Activated CD8-positive, alpha-beta memory T cell treated with anti-CD3 and anti-CD28 coated beads, Interleukin-2, amount 10 ng/mL, durations not matched to agents 7 days and 5 days (primary cell): Measurements from ENCODE around the gene GAS6. TPM values are rescaled to one million over a fixed set of nuclear protein-coding genes. Genes with fewer than 3 reads are reported as not detected.

Experiments
- ATAC-seq: fragments of 150-1000 bp; cut with Tn5 transposase; one replicate; pipeline ENCODE4 v1.10.0; 2021; ENCODE audit warnings: moderate library complexity
- CTCF ChIA-PET: fragments of 350-600 bp; sonication (Branson Sonifier 250); formaldehyde crosslinking; loops from one replicate; lab custom pipeline; 2021; ENCODE audit warnings: antibody characterized with exemption; lab: Charles Lee
- DNase-seq: peaks from one replicate; pipeline ENCODE4 v3.0.0-alpha.2; 2020
- H3K27ac Mint-ChIP-seq: one replicate; pipeline ENCODE4 v1.8.0; 2021; ENCODE audit warnings: mild to moderate bottlenecking, mixed read lengths
- H3K27me3 Mint-ChIP-seq: one replicate; pipeline ENCODE4 v1.8.0; 2021; ENCODE audit warnings: mixed read lengths
- H3K36me3 Mint-ChIP-seq: one replicate; pipeline ENCODE4 v1.8.0; 2021; ENCODE audit warnings: mild to moderate bottlenecking, mixed read lengths
- H3K4me1 Mint-ChIP-seq: one replicate; pipeline ENCODE4 v1.8.0; 2021; ENCODE audit warnings: mixed read lengths
- H3K4me3 Mint-ChIP-seq: one replicate; pipeline ENCODE4 v1.8.0; 2021; ENCODE audit warnings: mild to moderate bottlenecking, moderate library complexity, mixed read lengths
- H3K9me3 Mint-ChIP-seq: one replicate; pipeline ENCODE4 v1.8.0; 2022; ENCODE audit warnings: low read depth, mixed read lengths
- total RNA-seq, 2 experiments: library from RNA; stranded (reverse); gene quantifications; one replicate each; pipeline ENCODE4 v1.2.3, GENCODE V29; 2021

The GAS6 gene
- total RNA-seq, 2 experiments from 2014 or later: 0.15 to 0.23 TPM

DNA sequence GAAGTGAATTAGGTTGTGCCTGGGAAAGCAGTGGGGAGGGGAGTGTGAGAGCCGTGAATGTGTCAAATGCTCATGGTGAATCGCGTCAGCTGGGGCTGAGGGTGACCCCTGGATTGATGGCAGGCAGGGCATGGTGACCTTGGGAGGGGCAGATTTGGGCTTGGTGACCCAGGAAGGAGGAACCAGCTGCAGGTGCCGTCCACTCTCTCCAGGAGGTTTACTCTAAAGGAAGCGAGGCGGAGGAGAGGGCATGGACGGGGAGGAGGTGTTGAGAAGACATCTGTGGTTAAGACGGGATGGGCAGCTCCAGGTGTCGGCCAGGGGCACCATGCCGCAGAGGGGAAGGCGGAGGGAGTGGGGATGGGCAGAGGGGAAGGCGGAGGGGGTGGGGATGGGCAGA is 76.2 kb downstream of the GAS6 start:
- CTCF ChIA-PET: no interaction called here
- ATAC-seq (no peak), DNase-seq (no peak)
- Mint-ChIP-seq H3K36me3 (no peaks in the 10 kb centered on the region), H3K9me3 (no peaks in the 10 kb centered on the region), H3K4me3 (no peak overlapping the region), H3K27ac (no peak overlapping the region), H3K4me1 (peaks cover 3% of the 10 kb centered on the region), H3K27me3 (peaks cover 11% of the 10 kb centered on the region)

DNA sequence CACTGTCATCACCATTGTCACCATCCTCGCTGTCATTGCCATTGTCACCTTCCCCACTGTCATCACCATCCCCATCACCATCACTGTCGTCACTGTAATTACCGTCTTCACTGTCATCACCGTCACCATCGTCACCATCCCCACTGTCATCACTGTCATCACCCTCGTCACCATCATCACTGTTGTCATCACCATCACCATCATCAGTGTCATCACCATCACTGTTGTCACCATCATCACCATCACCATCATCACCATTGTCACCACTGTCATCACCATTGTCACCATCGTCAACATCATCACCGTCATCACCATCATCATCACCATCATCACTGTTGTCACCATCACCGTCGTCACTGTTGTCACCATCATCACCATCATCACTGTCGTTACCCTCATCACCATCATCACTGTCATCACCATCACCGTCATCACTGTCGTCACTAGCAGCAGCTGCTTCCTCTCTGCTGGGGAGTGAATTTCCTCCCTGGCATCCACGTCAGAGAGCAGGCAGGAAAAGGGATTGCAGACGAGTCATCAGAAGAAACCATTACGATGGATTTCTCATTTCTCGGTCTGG is 77.5 kb downstream of the GAS6 start:
- ATAC-seq (no peak), DNase-seq (no peak)
- Mint-ChIP-seq H3K27me3 (peaks cover 11% of the 10 kb centered on the region), H3K4me3 (no peak overlapping the region), H3K36me3 (no peaks in the 10 kb centered on the region), H3K4me1 (peaks cover 3% of the 10 kb centered on the region), H3K9me3 (no peaks in the 10 kb centered on the region), H3K27ac (no peak overlapping the region)
- CTCF ChIA-PET: no interaction called here

DNA sequence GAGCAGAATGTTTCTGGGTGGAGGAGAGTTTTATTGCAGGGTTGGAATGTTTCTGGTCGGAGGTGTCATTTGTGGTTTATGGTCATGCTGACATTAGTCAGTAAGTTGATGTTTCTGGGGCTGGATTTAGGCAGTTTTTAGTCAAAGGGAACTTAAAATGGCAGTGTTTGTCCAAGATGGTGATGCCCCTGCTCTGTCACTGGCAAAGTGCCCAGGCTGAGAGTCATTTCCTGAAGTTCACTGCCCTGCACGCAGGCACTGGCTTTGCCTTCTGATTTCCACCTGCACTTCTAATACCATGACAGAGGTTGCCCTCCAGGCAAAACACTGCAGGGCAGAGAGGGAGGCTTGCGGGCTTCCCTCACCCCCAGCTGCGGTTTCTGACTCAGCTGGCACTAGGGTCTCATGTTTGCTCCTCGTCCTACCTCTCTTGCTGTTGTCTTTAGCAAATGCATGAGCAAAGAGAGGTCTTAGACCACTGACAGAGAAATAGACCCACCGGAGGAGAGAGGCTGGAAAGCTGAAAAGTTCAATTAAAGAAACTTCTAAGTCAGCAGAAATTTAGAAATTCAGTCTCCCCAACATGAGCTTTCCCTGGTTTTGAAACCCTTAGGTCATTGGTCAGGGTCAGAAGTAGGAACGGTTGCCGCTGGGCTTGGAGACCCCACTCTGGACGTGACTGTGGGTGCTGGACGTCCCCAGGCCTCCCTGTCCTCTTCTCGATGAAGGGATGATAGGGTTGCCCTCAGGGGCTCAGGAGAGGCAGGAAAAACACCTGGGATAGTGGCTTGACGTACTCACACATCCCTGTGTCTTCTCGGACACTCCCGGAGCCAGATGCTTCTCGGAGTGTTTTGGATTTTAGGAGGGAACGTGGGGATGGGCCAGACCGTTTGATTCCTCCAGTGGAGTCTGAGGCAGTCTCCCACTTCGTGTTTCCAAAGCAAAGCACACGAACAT is 78.5 kb downstream of the GAS6 start:
- Mint-ChIP-seq H3K4me3 (no peak overlapping the region), H3K4me1 (peaks cover 3% of the 10 kb centered on the region), H3K27me3 (peaks cover 14% of the 10 kb centered on the region), H3K36me3 (no peaks in the 10 kb centered on the region), H3K9me3 (no peaks in the 10 kb centered on the region), H3K27ac (no peak overlapping the region)
- ATAC-seq (no peak), DNase-seq (no peak)
- CTCF ChIA-PET: no interaction called here

DNA sequence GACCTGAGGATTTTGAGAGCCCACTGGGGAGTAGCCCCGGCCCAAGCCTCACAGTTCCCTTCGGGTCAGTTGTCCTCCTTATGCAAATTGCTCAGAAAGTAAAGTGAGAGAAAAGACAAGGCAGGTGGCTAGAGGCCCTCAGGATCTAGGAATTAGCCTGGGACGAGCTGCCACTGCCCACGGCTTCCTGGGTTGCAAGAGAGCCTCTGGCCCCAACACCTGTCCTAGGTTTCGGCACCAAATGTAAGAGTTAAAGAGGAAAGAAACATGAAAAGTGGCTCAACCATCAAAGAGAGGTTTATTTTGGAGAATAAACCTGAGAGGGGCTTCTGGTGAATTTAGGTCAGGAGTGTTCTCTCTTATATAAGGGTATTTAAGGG is 79.2 kb downstream of the GAS6 start:
- Mint-ChIP-seq H3K4me1 (peaks cover 3% of the 10 kb centered on the region), H3K36me3 (no peaks in the 10 kb centered on the region), H3K9me3 (no peaks in the 10 kb centered on the region), H3K27me3 (peaks cover 21% of the 10 kb centered on the region), H3K27ac (no peak overlapping the region), H3K4me3 (no peak overlapping the region)
- CTCF ChIA-PET: no interaction called here
- ATAC-seq (no peak), DNase-seq (no peak)

- no peak overlapping the region for H3K4me3 Mint-ChIP-seq
- DNase-seq: no peak
- H3K36me3 Mint-ChIP-seq: no peaks in the 10 kb centered on the region
- no peak overlapping the region for H3K27ac Mint-ChIP-seq
- ATAC-seq: no peak
- H3K27me3 Mint-ChIP-seq: peaks cover 25% of the 10 kb centered on the region
- CTCF ChIA-PET: no interaction called here
- H3K4me1 Mint-ChIP-seq: peaks cover 3% of the 10 kb centered on the region
- H3K9me3 Mint-ChIP-seq: no peaks in the 10 kb centered on the region
These were observed 79.8 kb downstream of the GAS6 start for GRCh38 chr13:113783966-113784644.

DNA sequence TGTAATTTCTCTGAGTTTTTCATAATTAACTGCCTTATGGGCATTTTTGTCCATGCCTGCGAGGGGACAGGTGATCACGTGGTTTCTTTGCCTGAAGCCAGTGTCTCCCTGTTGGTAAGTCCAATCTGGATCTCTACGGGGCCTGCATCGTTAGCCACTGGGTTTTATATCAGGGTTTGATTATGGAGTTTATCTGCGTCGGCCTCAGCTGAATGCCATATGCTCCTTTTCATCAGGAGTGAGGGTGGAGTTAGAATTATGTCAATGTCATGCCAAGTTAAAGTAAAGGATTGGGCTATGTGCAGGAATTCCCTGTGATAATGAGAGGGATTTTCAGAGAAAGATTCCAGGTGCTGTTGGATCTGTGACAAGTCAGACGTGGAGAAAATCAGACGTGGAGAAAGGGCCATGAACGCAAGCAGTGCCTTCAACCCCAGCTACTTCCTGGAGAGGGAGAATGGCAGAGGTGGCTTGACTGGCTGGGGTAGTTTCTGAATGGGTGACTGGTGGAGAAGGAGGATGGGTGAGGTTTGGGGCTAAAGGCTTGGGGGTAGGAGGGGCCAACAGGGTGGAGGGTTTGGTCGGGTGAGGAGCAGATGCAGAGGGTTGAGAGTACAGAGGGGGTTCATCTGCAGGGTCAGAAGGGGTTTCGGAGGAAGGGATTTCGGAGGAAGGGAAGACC is 80.5 kb downstream of the GAS6 start:
- no peak for DNase-seq
- H3K4me3 Mint-ChIP-seq: no peak overlapping the region
- CTCF ChIA-PET: no interaction called here
- no peaks in the 10 kb centered on the region for H3K9me3 Mint-ChIP-seq
- peaks cover 31% of the 10 kb centered on the region for H3K27me3 Mint-ChIP-seq
- ATAC-seq: no peak
- no peaks in the 10 kb centered on the region for H3K36me3 Mint-ChIP-seq
- peaks cover 3% of the 10 kb centered on the region for H3K4me1 Mint-ChIP-seq
- no peak overlapping the region for H3K27ac Mint-ChIP-seq

GRCh38 chr13:113782472-113782871 is 81.4 kb downstream of the GAS6 start:
- no peak for ATAC-seq
- CTCF ChIA-PET: no interaction called here
- Mint-ChIP-seq H3K36me3 (no peaks in the 10 kb centered on the region), H3K27me3 (peaks cover 31% of the 10 kb centered on the region), H3K4me3 (no peak overlapping the region), H3K9me3 (no peaks in the 10 kb centered on the region), H3K27ac (no peak overlapping the region), H3K4me1 (peaks cover 3% of the 10 kb centered on the region)
- no peak for DNase-seq

DNA sequence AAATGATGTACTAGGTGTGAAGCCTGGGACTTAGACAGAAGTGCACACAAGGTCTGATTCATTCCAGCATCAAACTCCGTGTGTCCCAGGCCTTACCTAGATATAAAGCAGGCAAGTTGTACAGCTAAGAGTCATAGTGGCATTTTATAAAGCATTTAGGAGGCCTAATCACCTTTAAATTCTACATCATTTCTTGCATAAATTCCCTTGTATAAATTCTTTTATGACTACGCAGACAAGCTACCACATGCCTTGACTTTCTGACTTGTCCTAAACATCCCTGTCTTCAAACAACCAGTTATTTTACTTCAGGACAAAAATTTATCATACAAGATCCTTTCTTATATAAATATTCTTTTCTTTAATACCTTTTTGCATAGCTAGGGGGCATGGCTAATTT is 82.3 kb downstream of the GAS6 start:
- no peak for ATAC-seq
- no peaks in the 10 kb centered on the region for H3K9me3 Mint-ChIP-seq

GRCh38 chr13:113777311-113778260 is 86.3 kb downstream of the GAS6 start:
- Mint-ChIP-seq H3K9me3 (no peaks in the 10 kb centered on the region), H3K4me1 (peaks cover 1% of the 10 kb centered on the region), H3K36me3 (no peaks in the 10 kb centered on the region), H3K4me3 (no peak overlapping the region), H3K27me3 (peaks cover 19% of the 10 kb centered on the region), H3K27ac (no peak overlapping the region)
- peak; percentile 42 for ATAC-seq
- no peak for DNase-seq
- CTCF ChIA-PET: no interaction called here

More for the DNA sequence above, 82.3 kb downstream of the GAS6 start:
- DNase-seq: no peak
- Mint-ChIP-seq H3K4me1 (peaks cover 3% of the 10 kb centered on the region), H3K27ac (no peak overlapping the region), H3K4me3 (no peak overlapping the region), H3K27me3 (peaks cover 31% of the 10 kb centered on the region), H3K36me3 (no peaks in the 10 kb centered on the region)
- CTCF ChIA-PET: no interaction called here

DNA sequence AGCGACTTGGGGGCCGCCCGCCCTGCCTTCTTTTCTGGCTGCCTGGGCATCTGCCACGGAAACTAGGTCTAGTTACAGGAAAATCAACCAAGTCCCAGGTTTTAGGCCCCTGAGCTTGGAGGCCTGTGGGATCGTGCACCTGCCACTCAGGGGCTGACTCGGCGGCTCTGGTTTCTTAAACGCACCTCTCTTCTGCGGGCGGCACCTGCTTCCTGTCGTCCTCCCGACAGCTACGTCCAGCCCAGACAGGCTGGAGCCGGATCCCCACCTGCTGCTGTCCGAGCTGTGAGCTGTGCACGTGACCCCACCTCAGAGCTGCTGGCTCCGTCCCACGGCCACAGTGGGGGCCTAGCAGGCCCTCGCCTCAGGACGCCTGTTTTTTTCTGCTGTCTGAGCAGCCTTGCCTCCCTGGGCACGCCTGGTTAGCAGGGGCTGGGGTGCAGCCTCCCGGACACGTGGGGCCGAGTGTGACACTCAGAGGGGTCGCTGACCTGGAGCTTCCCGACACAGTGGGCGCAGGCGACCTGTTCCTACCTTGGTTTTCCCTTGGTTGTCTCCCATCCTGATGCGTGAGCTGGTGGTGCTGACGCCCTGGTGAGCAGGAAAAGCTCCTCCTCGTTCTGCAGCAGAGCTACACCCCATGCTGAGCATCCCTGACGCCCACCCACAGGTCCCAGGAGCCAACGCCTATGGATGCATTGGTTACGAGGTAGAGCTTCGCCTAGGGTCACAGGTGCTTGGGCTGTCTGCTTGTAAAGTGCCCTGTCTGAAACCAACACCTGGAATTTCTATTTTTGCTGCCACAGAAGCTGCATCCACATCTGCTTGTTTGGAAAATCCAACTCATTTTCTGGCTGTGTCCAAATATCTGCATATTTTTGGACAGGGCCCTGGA is 87.4 kb downstream of the GAS6 start:
- peaks cover 19% of the 10 kb centered on the region for H3K27me3 Mint-ChIP-seq
- no peak overlapping the region for H3K27ac Mint-ChIP-seq
- ATAC-seq (no peak), DNase-seq (no peak)
- CTCF ChIA-PET: no interaction called here
- no peak overlapping the region for H3K4me3 Mint-ChIP-seq
- peaks cover 2% of the 10 kb centered on the region for H3K9me3 Mint-ChIP-seq
- peaks cover 2% of the 10 kb centered on the region for H3K36me3 Mint-ChIP-seq
- H3K4me1 Mint-ChIP-seq: peaks cover 11% of the 10 kb centered on the region

GRCh38 chr13:113775451-113776145 is 88.3 kb downstream of the GAS6 start:
- DNase-seq (no peak), ATAC-seq (no peak)
- no peak overlapping the region for H3K4me3 Mint-ChIP-seq
- no peak overlapping the region for H3K27ac Mint-ChIP-seq
- H3K27me3 Mint-ChIP-seq: peaks cover 19% of the 10 kb centered on the region
- CTCF ChIA-PET: no interaction called here
- peaks cover 11% of the 10 kb centered on the region for H3K4me1 Mint-ChIP-seq
- H3K9me3 Mint-ChIP-seq: peaks cover 2% of the 10 kb centered on the region
- H3K36me3 Mint-ChIP-seq: peaks cover 2% of the 10 kb centered on the region
